Activated CD4-positive, CD25-positive, alpha-beta regulatory T cell treated with anti-CD3 and anti-CD28 coated beads, Interleukin-2, amount 50 U/mL, for 72 hours (primary cell): ENCODE data around the gene HOXC13.

Experiments used
- DNase-seq: peaks from one replicate; pipeline ENCODE4 v3.0.0; 2021

HOXC13 gene, protein sequence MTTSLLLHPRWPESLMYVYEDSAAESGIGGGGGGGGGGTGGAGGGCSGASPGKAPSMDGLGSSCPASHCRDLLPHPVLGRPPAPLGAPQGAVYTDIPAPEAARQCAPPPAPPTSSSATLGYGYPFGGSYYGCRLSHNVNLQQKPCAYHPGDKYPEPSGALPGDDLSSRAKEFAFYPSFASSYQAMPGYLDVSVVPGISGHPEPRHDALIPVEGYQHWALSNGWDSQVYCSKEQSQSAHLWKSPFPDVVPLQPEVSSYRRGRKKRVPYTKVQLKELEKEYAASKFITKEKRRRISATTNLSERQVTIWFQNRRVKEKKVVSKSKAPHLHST

DNA sequence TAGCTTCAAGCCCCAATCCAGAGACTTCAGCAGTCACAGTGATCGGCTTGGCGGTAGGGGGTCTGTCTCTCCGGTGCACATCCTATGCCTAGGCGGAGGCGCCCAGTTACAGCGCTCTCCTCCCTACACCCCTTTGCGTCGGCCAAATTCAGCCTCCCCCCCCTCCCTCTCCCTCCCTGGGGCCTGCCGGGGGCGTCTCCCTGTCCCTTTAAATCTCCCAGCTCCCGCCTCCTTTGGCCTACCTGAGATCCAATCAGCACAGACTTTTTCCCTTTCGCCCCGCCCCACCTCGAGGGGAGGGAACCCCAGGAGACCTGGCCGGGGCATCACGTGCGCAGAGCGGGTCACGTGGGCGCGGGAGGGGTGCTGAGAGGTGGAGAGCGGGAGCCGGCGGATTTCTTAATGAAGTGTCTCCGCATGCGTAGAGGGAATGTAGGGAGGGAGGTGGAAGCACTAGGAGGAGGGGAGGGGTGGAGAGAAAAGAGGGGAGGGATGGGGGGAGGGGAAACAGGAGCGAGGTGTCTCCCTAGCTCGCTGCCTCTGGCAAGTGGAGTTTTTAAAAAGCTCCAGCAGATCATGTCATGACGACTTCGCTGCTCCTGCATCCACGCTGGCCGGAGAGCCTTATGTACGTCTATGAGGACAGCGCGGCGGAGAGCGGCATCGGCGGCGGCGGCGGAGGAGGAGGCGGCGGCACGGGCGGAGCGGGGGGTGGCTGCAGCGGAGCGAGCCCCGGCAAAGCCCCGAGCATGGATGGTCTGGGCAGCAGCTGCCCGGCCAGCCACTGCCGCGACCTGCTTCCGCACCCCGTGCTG lies at the start of gene HOXC13:
Gene HOXC13, plus strand, starts transcription at position 506 of the 815 bp plus-strand sequence. Its CDS starts 76 bp downstream, at position 582.
- DNase-seq, result peak; percentile 53

GRCh38 chr12:53890081-53890480 lies 48.5 kb upstream of the HOXC13 start:
- DNase-seq, result no peak

GRCh38 chr12:53892762-53893395 lies 45.8 kb upstream of the HOXC13 start:
- no peak for DNase-seq

- DNase-seq, result no peak
These were observed 39.4 kb upstream of the HOXC13 start for GRCh38 chr12:53899230-53899629.

GRCh38 chr12:53907103-53907502 lies 31.5 kb upstream of the HOXC13 start:
- DNase-seq, result no peak

DNA sequence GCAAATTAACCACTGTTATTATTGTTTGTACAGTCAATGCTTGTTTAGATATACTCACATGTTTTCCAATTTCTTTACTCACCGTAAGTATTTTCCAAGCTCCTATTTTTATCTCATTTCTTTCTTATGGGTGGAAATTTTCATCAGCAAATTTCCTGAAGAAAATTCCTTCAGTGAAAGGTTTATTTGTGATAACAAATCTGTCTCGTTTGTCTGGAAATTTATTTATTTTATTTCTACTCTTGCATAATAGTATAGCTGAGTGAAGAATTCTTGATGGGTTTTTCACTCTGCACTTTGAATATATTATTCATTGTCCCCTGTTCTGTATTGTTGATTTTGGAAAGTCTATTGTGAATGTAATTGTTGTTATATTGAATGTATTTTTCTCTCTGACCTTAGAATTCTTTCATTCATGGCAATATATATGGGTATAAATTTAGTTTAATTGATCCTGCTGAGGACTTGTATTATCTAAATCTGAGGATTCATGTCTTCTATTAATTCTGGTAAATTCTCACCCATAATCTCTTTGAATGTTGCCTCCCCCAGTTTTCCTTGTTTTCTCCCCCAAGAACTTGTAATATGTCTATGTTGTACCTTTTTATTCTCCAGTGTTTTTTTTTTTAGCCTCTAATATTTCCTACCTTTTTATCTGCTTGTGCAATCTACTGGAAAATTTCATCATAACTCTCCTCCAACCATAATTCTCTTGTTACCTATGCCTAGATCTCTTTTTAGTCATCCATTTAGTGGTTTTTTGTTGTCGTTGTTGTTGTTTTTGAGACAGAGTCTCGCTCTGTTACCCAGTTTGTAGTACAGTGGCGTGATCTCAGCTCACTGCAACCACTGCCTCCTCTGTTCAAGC lies 21.6 kb upstream of the HOXC13 start:
- no peak for DNase-seq

GRCh38 chr12:53924521-53925405 lies 13.9 kb upstream of the HOXC13 start:
- no peak for DNase-seq

DNA sequence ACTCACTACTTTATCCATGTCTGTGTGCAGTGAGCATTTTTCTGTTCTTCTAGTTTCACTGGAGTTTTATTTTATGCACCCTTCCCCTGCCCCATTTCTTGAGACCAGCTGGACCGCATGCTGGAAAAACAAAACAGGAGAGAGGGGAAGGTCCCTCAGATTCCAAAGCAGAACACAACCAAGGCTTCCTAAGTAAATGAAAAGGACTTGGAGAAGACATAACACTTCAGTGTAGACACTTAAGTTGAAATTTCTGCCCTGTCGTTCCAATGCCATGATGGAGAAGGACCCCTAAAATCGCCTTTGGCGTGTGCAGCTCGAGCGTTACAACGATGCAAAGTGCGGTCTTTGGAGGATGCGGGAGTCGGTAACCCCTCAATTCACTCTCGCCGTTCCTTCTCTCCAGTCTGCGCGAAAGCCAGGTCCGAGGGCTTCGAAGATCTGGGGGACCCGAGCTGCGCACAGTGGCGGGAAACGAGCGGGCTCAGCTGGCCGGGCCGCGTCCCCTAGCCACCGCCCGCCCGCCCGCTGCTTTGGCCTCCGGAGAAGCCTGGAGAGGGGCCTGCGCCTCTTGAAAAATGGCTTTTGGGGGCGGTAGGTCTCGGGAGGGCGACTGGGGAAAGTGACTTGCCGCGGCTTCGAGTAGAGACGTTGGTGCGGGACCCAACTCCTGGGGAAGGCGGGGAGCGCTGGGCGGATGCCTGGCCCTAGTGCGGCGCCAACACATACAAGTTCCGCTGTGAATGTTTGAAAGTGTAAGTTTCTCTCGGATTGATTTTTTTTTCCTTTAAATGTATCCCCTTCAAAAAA lies 11.2 kb upstream of the HOXC13 start:
- DNase-seq, result no peak

GRCh38 chr12:53928054-53928835 lies 10.4 kb upstream of the HOXC13 start:
- no peak for DNase-seq

- no peak for DNase-seq
These were observed 9.1 kb upstream of the HOXC13 start for GRCh38 chr12:53929527-53929926.

DNA sequence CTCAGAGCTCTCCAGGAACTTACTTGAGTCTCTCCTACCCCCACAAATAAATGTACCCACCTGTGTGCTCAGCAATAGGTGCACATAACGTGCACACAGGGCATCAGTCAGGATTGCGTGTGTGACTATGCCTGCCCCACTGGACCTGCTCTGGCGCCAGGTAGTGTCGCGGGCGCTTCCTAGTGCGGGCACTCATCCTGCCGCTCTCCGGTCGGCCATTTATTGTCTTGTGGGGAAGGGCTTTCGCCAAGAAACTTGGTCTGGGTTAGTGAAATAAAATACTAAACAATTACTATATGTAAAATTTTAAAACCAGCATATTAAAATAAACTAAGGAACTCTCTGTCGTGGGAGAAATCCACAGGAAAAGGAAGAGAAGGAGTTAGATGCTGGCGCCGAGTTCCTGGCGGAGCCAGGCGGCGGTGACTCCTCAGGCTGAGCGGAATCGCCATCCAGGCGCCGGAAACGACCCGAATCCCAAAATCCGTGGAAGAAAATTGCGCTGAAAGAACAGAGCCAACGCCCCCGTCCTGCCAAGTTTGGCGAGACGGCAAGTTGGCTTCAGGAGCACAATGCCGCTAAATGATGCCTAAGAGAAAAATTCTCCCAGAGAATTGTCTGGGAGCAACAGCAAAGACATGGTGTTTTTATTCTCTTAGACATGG lies 7.9 kb upstream of the HOXC13 start:
- DNase-seq, result no peak

DNA sequence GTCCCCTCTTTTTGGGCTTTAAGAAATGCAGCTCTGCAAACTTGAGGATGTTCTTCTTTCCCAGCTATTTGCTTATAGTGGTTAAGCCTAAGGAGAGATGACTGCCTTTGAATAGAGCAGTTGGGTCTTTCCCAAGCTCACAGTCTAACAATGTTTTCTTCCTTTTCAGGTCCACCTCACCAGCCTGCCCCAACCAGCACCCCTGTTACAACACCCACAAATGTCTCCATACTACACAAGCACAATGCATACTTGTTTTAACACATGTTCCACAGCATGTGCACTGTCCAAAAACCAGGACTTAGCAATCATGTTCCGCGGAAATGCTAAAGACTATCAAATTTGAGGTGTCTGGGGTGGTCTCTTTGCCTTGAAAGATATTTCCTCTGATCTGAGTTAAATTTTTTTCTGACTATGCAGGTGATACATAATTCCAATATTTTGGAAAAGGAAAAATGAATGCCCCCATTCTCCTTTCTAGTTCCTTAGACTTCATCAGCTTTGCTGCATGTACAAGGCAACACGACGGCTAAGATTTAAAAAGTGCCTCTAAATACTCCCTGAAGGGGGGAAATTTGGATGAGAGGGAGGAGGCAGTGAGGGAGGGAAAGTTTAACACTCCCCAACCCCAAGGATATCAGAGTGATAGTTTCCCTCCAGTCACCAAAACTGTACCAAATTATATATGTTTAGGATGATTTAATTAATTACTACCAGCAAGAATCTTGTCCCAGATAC lies 6.6 kb upstream of the HOXC13 start:
- no peak for DNase-seq

GRCh38 chr12:53932915-53933314 lies 5.7 kb upstream of the HOXC13 start:
- no peak for DNase-seq

GRCh38 chr12:53935383-53936341 lies 3.0 kb upstream of the HOXC13 start:
- no peak for DNase-seq

DNA sequence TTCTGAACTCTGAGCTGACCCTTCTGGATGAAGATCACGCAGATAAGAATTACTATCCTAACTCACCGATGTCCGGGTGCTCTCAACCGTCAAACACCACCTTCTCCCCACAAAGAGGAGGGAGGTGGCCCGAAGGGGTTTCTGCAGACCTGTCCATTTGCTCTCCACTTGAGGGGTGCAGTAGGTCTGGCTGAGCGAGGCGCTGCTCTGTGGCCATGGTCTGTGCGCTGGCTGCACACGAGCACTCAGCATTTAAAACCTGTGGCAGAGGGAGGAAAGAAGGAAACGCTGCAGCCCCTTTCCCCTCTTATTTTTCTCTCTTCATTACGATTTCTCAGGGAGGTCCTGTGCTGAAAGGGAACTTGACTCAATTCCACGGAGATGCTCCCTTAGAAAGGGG lies 1.5 kb upstream of the HOXC13 start:
- no peak for DNase-seq

DNA sequence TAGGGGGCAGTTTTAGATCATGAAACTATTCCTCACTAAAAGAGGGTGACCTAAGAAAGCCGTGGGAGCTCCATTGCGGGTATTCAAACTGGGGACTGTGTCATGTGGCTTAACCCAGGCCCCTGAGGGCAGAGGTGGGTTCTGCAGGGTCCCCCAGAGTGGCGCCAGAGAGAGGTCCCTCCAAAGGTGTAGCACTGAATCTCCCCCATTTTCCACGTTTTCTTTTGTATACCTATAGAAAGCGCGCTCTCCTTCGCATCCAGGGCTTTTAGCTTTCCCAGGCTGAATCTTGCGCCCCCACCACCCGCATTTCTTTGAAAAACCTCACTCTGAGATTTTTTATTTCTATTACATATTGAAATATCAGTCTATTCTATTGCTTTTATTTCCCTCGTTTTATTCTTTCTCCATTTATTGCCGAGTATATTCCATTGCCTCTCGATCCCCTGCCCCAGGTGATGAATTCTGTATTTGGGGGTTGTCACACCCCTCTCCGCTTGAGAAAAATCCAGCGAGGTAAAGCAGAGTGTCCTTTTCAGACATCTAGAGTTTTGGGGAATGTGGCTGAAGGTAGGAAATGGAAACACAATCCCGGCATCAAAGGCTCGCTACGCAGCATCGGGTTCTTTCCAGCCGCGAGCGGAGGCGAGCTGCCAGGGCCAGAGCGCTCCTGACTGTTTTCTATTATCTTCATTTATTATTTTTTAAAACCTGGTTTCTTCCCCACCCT lies 870 bp upstream of the HOXC13 start:
- DNase-seq, result no peak
